Measurements from ENCODE around the gene DOCK1. TPM values are rescaled to one million over a fixed set of nuclear protein-coding genes. Genes with fewer than 3 reads are reported as not detected.

DOCK1 gene
- polyA plus RNA-seq, 1 of the 3 experiments (the other 2 are of a cell fraction): 15.5 TPM

- Histone ChIP-seq H3K27ac (ENCODE audit: low read depth in 2 of 2, low read length in 1 of 2) (no peak overlapping the region), H3K9ac (no peak overlapping the region), H3K79me2 (ENCODE audit: insufficient read depth) (no peaks in the 10 kb centered on the region), H3K4me2 (no peak overlapping the region), H3K4me1 (ENCODE audit: control insufficient read depth in 1 of 2, insufficient read depth in 2 of 2, low read depth in 1 of 2, low read length in 1 of 2) (no peaks in the 10 kb centered on the region; a peak in 1 of 4 replicates), H3K27me3 (ENCODE audit: insufficient read depth) (no peaks in the 10 kb centered on the region), H3K36me3 (replicated peaks in 1 of 2; ENCODE audit: control insufficient read depth in 1 of 2, insufficient read depth in 2 of 2, low read length in 1 of 2) (peaks cover 2 to 6% of the 10 kb centered on the region in 2 experiments), H3K4me3 (ENCODE audit: low read depth in 2 of 2, low read length in 1 of 2) (no peak overlapping the region), H2AFZ (ENCODE audit: low read depth) (no peak overlapping the region), H3F3A (replicated peaks; ENCODE audit: insufficient read depth) (peaks cover 5% of the 10 kb centered on the region), H3K9me2 (no peaks in the 10 kb centered on the region), H3K9me3 (no peaks in the 10 kb centered on the region), H4K20me1 (ENCODE audit: insufficient read depth) (no peaks in the 10 kb centered on the region)
- ChIA-PET CTCF (no interaction called here), POLR2A (interaction anchor here (1.0 kb wide), 1 partner anchor 8 kb away, joined by 3 read pairs; no protein-coding TSS in a partner anchor)
- TF ChIP-seq RAD21 (IDR thresholded peaks at IDR 0.05; ENCODE audit: low read length): no peak
- no peak for TF ChIP-seq MAX (IDR thresholded peaks at IDR 0.05; ENCODE audit: low read depth)
- TF ChIP-seq ELF1 (IDR thresholded peaks at IDR 0.05): no peak
- WGBS (ENCODE audit: low lambda C conversion rate): 96% methylated on average over 6 of the region's 6 CpGs
- no peak for DNase-seq
Measured at GRCh38 chr10:127275272-127275671, 370.0 kb downstream of the DOCK1 start.

GRCh38 chr10:127275793-127276450 is 370.7 kb downstream of the DOCK1 start:
- no peaks in the 10 kb centered on the region for H3K27me3 ChIP-seq (ENCODE audit: insufficient read depth)
- POLR2A ChIA-PET: interaction anchor here (1.0 kb wide), 1 partner anchor 9 kb away, joined by 3 read pairs; no protein-coding TSS in a partner anchor
- no peaks in the 10 kb centered on the region for H4K20me1 ChIP-seq (ENCODE audit: insufficient read depth)
- no peaks in the 10 kb centered on the region for H3K9me2 ChIP-seq
- H3K36me3 ChIP-seq (replicated peaks in 1 of 2; ENCODE audit: control insufficient read depth in 1 of 2, insufficient read depth in 2 of 2, low read length in 1 of 2): peaks cover 7 to 10% of the 10 kb centered on the region in 2 experiments
- H3K9me3 ChIP-seq: no peaks in the 10 kb centered on the region
- H2AFZ ChIP-seq (ENCODE audit: low read depth): no peak overlapping the region
- no peaks in the 10 kb centered on the region; a peak in 1 of 4 replicates for H3K4me1 ChIP-seq (ENCODE audit: control insufficient read depth in 1 of 2, insufficient read depth in 2 of 2, low read depth in 1 of 2, low read length in 1 of 2)
- H3F3A ChIP-seq (replicated peaks; ENCODE audit: insufficient read depth): peaks cover 5% of the 10 kb centered on the region
- CTCF ChIA-PET: interaction anchor here (0.9 kb wide), 1 partner anchor 17 kb away, joined by 3 read pairs; no protein-coding TSS in a partner anchor
- no peak overlapping the region for H3K4me3 ChIP-seq (ENCODE audit: low read depth in 2 of 2, low read length in 1 of 2)
- no peak overlapping the region for H3K27ac ChIP-seq (ENCODE audit: low read depth in 2 of 2, low read length in 1 of 2)
- no peak for DNase-seq
- no peak overlapping the region for H3K9ac ChIP-seq
- TF ChIP-seq NFIC (IDR thresholded peaks at IDR 0.05; ENCODE audit: borderline replicate concordance) (no peak), MEF2A (IDR thresholded peaks at IDR 0.05; ENCODE audit: borderline replicate concordance, low read depth) (no peak), JUND (IDR thresholded peaks at IDR 0.05) (no peak), NRF1 (IDR thresholded peaks at IDR 0.05; ENCODE audit: low read depth, low read length) (no peak), GATA2 (CRISPR knock-in tag; IDR thresholded peaks at IDR 0.05) (no peak), TEAD4 (IDR thresholded peaks at IDR 0.05; ENCODE audit: borderline replicate concordance, insufficient read depth) (no peak), SMC3 (IDR thresholded peaks at IDR 0.05; ENCODE audit: low read depth, low read length) (no peak), USF2 (IDR thresholded peaks at IDR 0.05; ENCODE audit: borderline replicate concordance, low read depth, low read length) (no peak)
- WGBS (ENCODE audit: low lambda C conversion rate): 98% methylated on average over 10 of the region's 10 CpGs
- H3K79me2 ChIP-seq (ENCODE audit: insufficient read depth): no peaks in the 10 kb centered on the region
- no peak overlapping the region for H3K4me2 ChIP-seq

Measured in SK-N-SH (cell line).